Esophagus squamous epithelium (tissue), 5 donors: ENCODE measurements around the gene NLGN1. TPM values are rescaled to one million over a fixed set of nuclear protein-coding genes. Genes with fewer than 3 reads are reported as not detected.

ENCODE experiments used
- DNase-seq: peaks from one replicate; lab custom pipeline; 2025; lab: John Stamatoyannopoulos, UW
- H3K27ac ChIP-seq, 4 donors: fragments of 200-600 bp; sonication (generic); one replicate each; pipeline ENCODE4 v1.5.1; 2016 to 2019; ENCODE audit warnings: mild to moderate bottlenecking in 1 of 4
- H3K27me3 ChIP-seq, 4 donors: fragments of 200-600 bp; sonication (generic); 1 replicate in 3 of 4; 2 replicates in 1 of 4; pipeline versions ENCODE4 v1.5.1 to v1.6.0; 2017 to 2021; ENCODE audit warnings: antibody characterized with exemption in 1 of 4
- H3K36me3 ChIP-seq, 3 donors: fragments of 200-600 bp; sonication (generic); one replicate each; pipeline ENCODE4 v1.5.1; 2016 to 2019
- H3K4me1 ChIP-seq, 3 donors: fragments of 200-600 bp; sonication (generic); one replicate each; pipeline ENCODE4 v1.5.1; 2017 to 2019
- H3K4me3 ChIP-seq, 4 donors: fragments of 200-600 bp; sonication (generic); 1 replicate in 3 of 4; 2 replicates in 1 of 4; pipeline ENCODE4 v1.5.1; 2016 to 2019; ENCODE audit warnings: mild to moderate bottlenecking in 2 of 4, moderate library complexity in 1 of 4
- H3K9me3 ChIP-seq, 3 donors: fragments of 200-600 bp; sonication (generic); one replicate each; pipeline ENCODE4 v1.5.1; 2016 to 2019
- CTCF ChIP-seq, 6 experiments: fragments of 450-650 bp in 4 of 6; fragments of 200-600 bp in 2 of 6; sonication (generic) in 2 of 6; IDR thresholded peaks; one replicate each; pipeline ENCODE4 v1.5.1; 2016 to 2019; ENCODE audit warnings: antibody characterized with exemption in 6 of 6, mild to moderate bottlenecking in 4 of 6, moderate library complexity in 4 of 6
- POLR2A ChIP-seq, 4 donors: fragments of 450-650 bp; IDR thresholded peaks; one replicate each; pipeline ENCODE4 v1.6.1; 2017; ENCODE audit warnings: antibody characterized with exemption in 4 of 4, mild to moderate bottlenecking in 4 of 4, moderate library complexity in 3 of 4
- WGBS, 2 donors: methylation state at CpG; one replicate each; pipeline ENCODE4 v1.1.5; 2018; 5-methylcytosine and 5-hydroxymethylcytosine counted together
- intact Hi-C: fragments of 100-400 bp; cut with DNase I; formaldehyde crosslinking; loops from one replicate; pipeline ENCODE4 v1.15.0; 2022
- total RNA-seq, 4 donors: library from RNA; depleted of rRNA; stranded (reverse); fragments of >200 nt; gene quantifications; one replicate each; pipeline ENCODE4 v1.1.0, GENCODE V29; 2016
- donor health status: DM: yes; HTN: yes; CAD: no.

Gene NLGN1
- total RNA-seq, 4 donors from 2014 or later = 0.34 to 12.6 (median 2.9) TPM

- H3K36me3 ChIP-seq = no peaks in the 10 kb centered on the region
- no peak overlapping the region for H3K4me3 ChIP-seq
- no peak for DNase-seq
- H3K27me3 ChIP-seq = no peaks in the 10 kb centered on the region
- WGBS, 2 donors = 73 to 75% methylated on average over 2 of the region's 2 CpGs
- intact Hi-C loops = no loop called here
- no peaks in the 10 kb centered on the region for H3K9me3 ChIP-seq
- TF ChIP-seq POLR2A (IDR thresholded peaks at IDR 0.05) = no peak
- no peak for TF ChIP-seq CTCF (IDR thresholded peaks at IDR 0.05)
- H3K27ac ChIP-seq = no peak overlapping the region
- H3K4me1 ChIP-seq = peaks cover 0 to 19% (median 0%) of the 10 kb centered on the region in 3 donors
Measured at GRCh38 chr3:174192471-174192870, 794.9 kb downstream of the NLGN1 start.

GRCh38 chr3:174193604-174194003 lies 796.1 kb downstream of the NLGN1 start:
- H3K27ac ChIP-seq = no peak overlapping the region
- intact Hi-C loops = no loop called here
- no peaks in the 10 kb centered on the region for H3K36me3 ChIP-seq
- H3K4me3 ChIP-seq = no peak overlapping the region
- no peaks in the 10 kb centered on the region for H3K27me3 ChIP-seq
- no peak for TF ChIP-seq POLR2A (IDR thresholded peaks at IDR 0.05)
- TF ChIP-seq CTCF (IDR thresholded peaks at IDR 0.05) = no peak
- no peak for DNase-seq
- H3K4me1 ChIP-seq = peaks cover 0 to 19% (median 0%) of the 10 kb centered on the region in 3 donors
- H3K9me3 ChIP-seq = no peaks in the 10 kb centered on the region

- intact Hi-C loops = no loop called here
- Histone ChIP-seq H3K27me3 (no peaks in the 10 kb centered on the region), H3K27ac (no peak overlapping the region), H3K9me3 (no peaks in the 10 kb centered on the region), H3K4me1 (peaks cover 0 to 11% (median 0%) of the 10 kb centered on the region in 3 donors), H3K4me3 (no peak overlapping the region), H3K36me3 (no peaks in the 10 kb centered on the region)
- WGBS, 2 donors = 57 to 74% methylated on average over 5 of the region's 5 CpGs
- no peak for DNase-seq
- no peak for TF ChIP-seq POLR2A (IDR thresholded peaks at IDR 0.05)
- TF ChIP-seq CTCF (IDR thresholded peaks at IDR 0.05) = no peak
Measured at GRCh38 chr3:174197416-174197815, 799.9 kb downstream of the NLGN1 start.

GRCh38 chr3:174198199-174198598 lies 800.7 kb downstream of the NLGN1 start:
- H3K9me3 ChIP-seq = no peaks in the 10 kb centered on the region
- no peak for TF ChIP-seq CTCF (IDR thresholded peaks at IDR 0.05)
- no peak for TF ChIP-seq POLR2A (IDR thresholded peaks at IDR 0.05)
- DNase-seq = no peak

GRCh38 chr3:174199696-174200095 lies 802.2 kb downstream of the NLGN1 start:
- 64 to 87% methylated on average over 1 of the region's 1 CpG for WGBS, 2 donors
- TF ChIP-seq CTCF (IDR thresholded peaks at IDR 0.05) = no peak
- no peak for TF ChIP-seq POLR2A (IDR thresholded peaks at IDR 0.05)
- H3K36me3 ChIP-seq = no peaks in the 10 kb centered on the region
- DNase-seq = no peak
- H3K4me1 ChIP-seq = peaks cover 0 to 11% (median 0%) of the 10 kb centered on the region in 3 donors
- H3K27me3 ChIP-seq = no peaks in the 10 kb centered on the region
- no peaks in the 10 kb centered on the region for H3K9me3 ChIP-seq
- no peak overlapping the region for H3K27ac ChIP-seq
- no peak overlapping the region for H3K4me3 ChIP-seq
- intact Hi-C loops = no loop called here

More at GRCh38 chr3:174198199-174198598, 800.7 kb downstream of the NLGN1 start:
- Histone ChIP-seq H3K4me1 (peaks cover 0 to 11% (median 0%) of the 10 kb centered on the region in 3 donors), H3K4me3 (no peak overlapping the region), H3K27me3 (no peaks in the 10 kb centered on the region), H3K36me3 (no peaks in the 10 kb centered on the region), H3K27ac (no peak overlapping the region)
- intact Hi-C loops = no loop called here
- 50 to 63% methylated on average over 1 of the region's 1 CpG for WGBS, 2 donors
